GM12878 (cell line): ENCODE data around the gene IL4I1. TPM values are rescaled to one million over a fixed set of nuclear protein-coding genes. Genes with fewer than 3 reads are reported as not detected.

ENCODE experiments used
- ATF7 ChIP-seq: fragments of 450-650 bp; IDR thresholded peaks from 2 replicates; pipeline ENCODE4 v1.6.1; 2016; ENCODE audit warnings: low read depth, mild to moderate bottlenecking
- CHD2 ChIP-seq: IDR thresholded peaks from 2 replicates; pipeline ENCODE4 v1.6.1; 2011; ENCODE audit warnings: low read depth, low read length, improper control_type of control experiment, borderline replicate concordance
- EED ChIP-seq: sonication (generic); IDR thresholded peaks from 2 replicates; pipeline ENCODE4 v1.6.1; 2016; ENCODE audit warnings: antibody characterized with exemption, low read depth
- EGR1 ChIP-seq, 2 experiments: IDR thresholded peaks; 1 replicate in 1 of 2; 2 replicates in 1 of 2; pipeline ENCODE4 v1.6.1; 2011 to 2012; ENCODE audit warnings: low read depth in 2 of 2, low read length in 2 of 2, borderline replicate concordance in 1 of 2, mild to moderate bottlenecking in 1 of 2, moderate library complexity in 1 of 2
- HDAC2 ChIP-seq: fragments of 200-600 bp; sonication (generic); IDR thresholded peaks from 2 replicates; pipeline ENCODE4 v1.6.1; 2017
- HSF1 ChIP-seq: fragments of 150-350 bp; IDR thresholded peaks from 2 replicates; pipeline ENCODE4 v1.6.1; 2014; ENCODE audit warnings: mild to moderate bottlenecking, low read depth, low read length
- MEF2A ChIP-seq: IDR thresholded peaks from 2 replicates; pipeline ENCODE4 v1.6.1; 2011; ENCODE audit warnings: low read depth, mild to moderate bottlenecking, low read length, moderate library complexity; ENCODE audit not compliant: insufficient read depth
- NBN ChIP-seq: fragments of 450-650 bp; IDR thresholded peaks from 2 replicates; pipeline ENCODE4 v1.6.1; 2016
- NFXL1 ChIP-seq: fragments of 450-650 bp; IDR thresholded peaks from 2 replicates; pipeline ENCODE4 v1.6.1; 2017; ENCODE audit warnings: antibody characterized with exemption, mild to moderate bottlenecking, borderline replicate concordance
- PAX8 ChIP-seq: fragments of 450-650 bp; IDR thresholded peaks from 2 replicates; pipeline ENCODE4 v1.6.1; 2017; ENCODE audit warnings: mild to moderate bottlenecking, moderate library complexity
- RBBP5 ChIP-seq: fragments of 200-600 bp; sonication (generic); conservative IDR thresholded peaks from 2 replicates; pipeline ENCODE4 v1.6.1; 2016
- RFX5 ChIP-seq: IDR thresholded peaks from 2 replicates; pipeline ENCODE4 v1.6.1; 2011; ENCODE audit warnings: low read depth, low read length, improper control_type of control experiment
- RUNX3 ChIP-seq: IDR thresholded peaks from 2 replicates; pipeline ENCODE4 v1.6.1; 2012; ENCODE audit warnings: low read length, inconsistent platforms
- SIN3A ChIP-seq: IDR thresholded peaks from 2 replicates; pipeline ENCODE4 v1.6.1; 2012; ENCODE audit warnings: low read depth, low read length, improper control_type of control experiment
- YY1 ChIP-seq: IDR thresholded peaks from 2 replicates; pipeline ENCODE4 v1.6.1; 2011; ENCODE audit warnings: low read depth, mild to moderate bottlenecking, low read length
- ZSCAN29 ChIP-seq: fragments of 450-650 bp; IDR thresholded peaks from 2 replicates; pipeline ENCODE4 v1.6.1; 2017; ENCODE audit warnings: mild to moderate bottlenecking, moderate library complexity
- polyA plus RNA-seq, 11 experiments: library from polyadenylated mRNA; depleted of rRNA in 4 of 11; unstranded in 6 of 11; stranded (reverse) in 5 of 11; fragments of >200 nt; fragmentation: Nextera tagmentation in 4 of 11; fragmentation: Illumina TruSeq in 1 of 11; extraction: Ambion mirVana in 4 of 11; extraction: Trizol in 1 of 11; gene quantifications; 1 replicate in 1 of 11; 2 replicates in 10 of 11; pipeline versions ENCODE4 v1.2.1 to v1.2.3, GENCODE V29; 2011 to 2016; ENCODE audit warnings: inconsistent platforms in 2 of 11, missing spikeins in 2 of 11, low read depth in 1 of 11
- total RNA-seq, 4 experiments: library from RNA; depleted of rRNA in 3 of 4; stranded (reverse); fragments of >200 nt in 3 of 4; fragmentation: Illumina TruSeq in 1 of 4; extraction: Trizol in 1 of 4; gene quantifications; 2 replicates each; pipeline versions ENCODE4 v1.2.1 to v1.2.3, GENCODE V29; 2013 to 2021
- TF ChIP-seq, protein P1 (sequence below): IDR thresholded peaks from 2 replicates; pipeline ENCODE4 v1.6.1; 2011; ENCODE audit warnings: borderline replicate concordance, low read depth, mild to moderate bottlenecking, moderate library complexity, low read length; ENCODE audit not compliant: insufficient read depth, poor library complexity, severe bottlenecking

Gene IL4I1
- total and polyA plus RNA-seq, 10 of the 15 experiments (the other 5 are each of a cell fraction or from before 2014, with no cell fraction given) = 0.62 to 83.8 (median 42.8) TPM

DNA sequence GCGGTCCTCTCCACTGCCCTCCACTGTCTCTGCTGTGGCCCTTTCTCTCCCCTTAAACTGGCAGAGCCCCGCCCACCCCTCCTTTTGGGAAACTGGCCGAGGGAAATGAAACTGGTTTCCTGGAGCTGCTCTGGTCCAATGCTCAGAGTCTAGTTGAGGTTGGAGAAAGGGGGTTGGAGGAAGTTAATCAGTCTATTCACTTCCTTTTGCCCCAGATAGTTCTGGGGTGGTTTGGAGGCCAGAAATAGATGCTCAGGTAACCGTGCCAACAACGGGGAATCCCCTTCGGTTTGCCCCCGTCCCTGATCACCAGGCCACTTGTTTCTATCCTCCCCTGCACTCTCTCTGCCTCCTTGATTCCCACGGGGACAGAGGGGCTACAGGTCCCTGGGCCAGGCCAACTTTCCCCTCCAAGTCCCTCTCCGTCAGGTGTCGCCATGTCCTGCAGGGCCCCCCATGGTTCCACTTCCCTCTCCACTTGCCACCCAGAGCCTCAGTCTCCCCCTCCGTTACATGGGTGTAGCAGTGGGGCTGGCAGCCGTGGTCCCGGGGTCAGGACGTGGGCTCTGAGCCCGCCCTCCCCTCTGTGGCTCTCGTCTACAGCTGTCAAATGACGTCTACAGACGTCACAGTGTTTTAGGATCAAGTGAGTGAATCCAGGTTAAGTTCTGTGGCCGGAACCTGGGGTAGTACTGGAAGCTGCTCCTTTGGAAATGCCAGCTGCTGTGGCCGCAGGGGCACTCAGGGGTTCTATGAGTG lies at the start of gene IL4I1 (continued):
- TF ChIP-seq HSF1 (no peak), YY1 (no peak), CHD2 (0 out of 2 replicates have a peak, but pooled peaks have one; percentile 9), PAX8 (no peak), ATF7 (no peak), EED (peak; percentile 89), NFXL1 (no peak), ZSCAN29 (no peak), RFX5 (no peak), NBN (peak; percentile 34), EGR1 (IDR thresholded peaks at IDR 0.05; ENCODE audit: borderline replicate concordance in 1 of 2, low read depth in 2 of 2, low read length in 2 of 2) (peak in 1 of 2 experiments; percentile 3; a peak in 1 of 3 replicates), RUNX3 (peak; percentile 87), RBBP5 (no peak), HDAC2 (no peak), SIN3A (peak; percentile 53; the same call in 1 of the 2 replicates), MEF2A (peak; percentile 96)
- TF ChIP-seq, protein P1, sequence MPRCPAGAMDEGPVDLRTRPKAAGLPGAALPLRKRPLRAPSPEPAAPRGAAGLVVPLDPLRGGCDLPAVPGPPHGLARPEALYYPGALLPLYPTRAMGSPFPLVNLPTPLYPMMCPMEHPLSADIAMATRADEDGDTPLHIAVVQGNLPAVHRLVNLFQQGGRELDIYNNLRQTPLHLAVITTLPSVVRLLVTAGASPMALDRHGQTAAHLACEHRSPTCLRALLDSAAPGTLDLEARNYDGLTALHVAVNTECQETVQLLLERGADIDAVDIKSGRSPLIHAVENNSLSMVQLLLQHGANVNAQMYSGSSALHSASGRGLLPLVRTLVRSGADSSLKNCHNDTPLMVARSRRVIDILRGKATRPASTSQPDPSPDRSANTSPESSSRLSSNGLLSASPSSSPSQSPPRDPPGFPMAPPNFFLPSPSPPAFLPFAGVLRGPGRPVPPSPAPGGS = peak; percentile 76
